SK-N-DZ (cell line): ENCODE measurements around the gene DHDH. TPM values are rescaled to one million over a fixed set of nuclear protein-coding genes. Genes with fewer than 3 reads are reported as not detected.
A peak's percentile ranks its signal among the peaks of the same experiment; 100 is the strongest.
"Not testable (repeated sequence)": the region's sequence is repeated elsewhere in the genome, so short reads cannot be mapped to it uniquely, and the experiment has no call there.

Source experiments
- DNase-seq: peaks from one replicate; pipeline ENCODE4 v3.0.0-alpha.2; 2015; ENCODE audit warnings: low spot score
- polyA plus RNA-seq, 2 experiments: library from polyadenylated mRNA; depleted of rRNA; stranded (reverse); fragments of >200 nt; gene quantifications; 2 replicates each; pipeline ENCODE4 v1.2.3, GENCODE V29; 2014

DHDH gene
- not detected in 2 replicates for polyA plus RNA-seq (2014; cell fraction: cytosol; rRNA removed)
- polyA plus RNA-seq (2014; cell fraction: nucleus; rRNA removed), result not detected in 2 replicates

- peak; percentile 51 for DNase-seq
Measured at GRCh38 chr19:48933382-48933932, at the start of gene DHDH. Gene DHDH, plus strand, starts transcription at chr19:48933699. Its CDS starts 23 bp downstream, at chr19:48933722.

DNA sequence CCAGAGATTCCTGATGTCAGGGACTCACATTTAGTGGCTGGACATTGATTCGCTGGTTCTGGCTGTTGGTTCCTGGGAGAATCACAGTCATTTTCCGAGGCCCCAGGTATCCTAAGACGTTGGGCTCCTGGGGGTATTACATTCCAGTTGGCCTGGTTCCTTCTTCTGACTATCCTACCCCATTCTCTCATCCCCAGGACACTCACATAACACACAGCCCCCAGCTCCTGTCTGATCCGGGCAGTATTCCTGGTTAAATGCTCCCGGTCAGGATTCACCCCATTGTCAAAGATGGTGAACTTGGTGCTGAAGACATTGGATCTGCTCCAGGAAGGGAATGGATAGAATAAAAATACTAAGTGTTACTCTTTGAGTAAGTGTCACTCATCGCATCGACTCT, 49.8 kb upstream of the DHDH start:
- DNase-seq, result no peak

DNA sequence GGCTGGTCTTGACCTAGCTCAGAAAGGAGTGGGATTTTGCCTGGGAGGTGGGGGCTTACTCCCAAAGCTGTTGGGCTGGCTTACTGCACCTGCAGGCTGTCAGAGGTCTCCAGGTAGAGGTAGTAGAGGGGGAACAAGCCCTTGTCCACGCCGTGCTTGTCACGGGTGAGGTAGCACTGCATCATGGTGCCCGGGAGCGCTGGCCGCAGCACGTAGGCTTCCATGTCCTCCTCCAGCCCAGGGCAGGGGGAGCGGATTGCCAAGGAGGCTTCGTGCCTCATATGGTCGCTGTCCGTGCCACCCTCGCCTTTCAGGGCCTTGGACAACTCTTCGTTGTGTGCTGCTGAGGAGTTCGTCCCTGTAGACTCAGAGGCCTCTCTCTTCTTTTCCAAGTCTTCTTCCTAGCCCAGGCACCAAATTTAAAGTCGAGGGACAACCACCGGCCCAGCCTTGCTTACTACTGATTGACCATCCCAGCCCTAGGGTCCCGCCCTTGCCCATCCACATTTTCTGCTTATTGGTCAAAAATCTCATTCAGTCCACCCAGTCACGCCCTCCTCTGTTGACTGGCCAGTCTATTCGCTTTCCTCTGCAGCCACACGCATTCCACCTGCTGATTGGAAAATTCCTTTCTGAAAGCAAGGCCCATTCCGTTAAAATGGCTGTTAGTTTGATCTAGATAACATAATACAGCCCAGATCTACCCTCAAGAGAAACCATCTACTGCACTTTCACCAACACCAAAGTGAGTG, 45.5 kb upstream of the DHDH start:
- DNase-seq, result no peak

DNA sequence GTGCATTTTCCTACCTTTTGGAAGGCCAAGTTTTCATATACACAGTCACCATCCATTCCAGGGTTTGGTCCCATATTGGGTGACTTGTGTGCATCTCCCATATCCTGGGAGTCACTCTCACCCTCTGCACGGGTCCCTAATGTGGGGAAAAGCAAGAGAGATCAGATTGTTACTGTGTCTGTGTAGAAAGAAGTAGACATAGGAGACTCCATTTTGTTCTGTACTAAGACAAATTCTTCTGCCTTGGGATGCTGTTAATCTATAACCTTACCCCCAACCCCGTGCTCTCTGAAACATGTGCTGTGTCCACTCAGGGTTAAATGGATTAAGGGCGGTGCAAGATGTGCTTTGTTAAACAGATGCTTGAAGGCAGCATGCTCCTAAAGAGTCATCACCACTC, 44.0 kb upstream of the DHDH start:
- not testable (repeated sequence) for DNase-seq

DNA sequence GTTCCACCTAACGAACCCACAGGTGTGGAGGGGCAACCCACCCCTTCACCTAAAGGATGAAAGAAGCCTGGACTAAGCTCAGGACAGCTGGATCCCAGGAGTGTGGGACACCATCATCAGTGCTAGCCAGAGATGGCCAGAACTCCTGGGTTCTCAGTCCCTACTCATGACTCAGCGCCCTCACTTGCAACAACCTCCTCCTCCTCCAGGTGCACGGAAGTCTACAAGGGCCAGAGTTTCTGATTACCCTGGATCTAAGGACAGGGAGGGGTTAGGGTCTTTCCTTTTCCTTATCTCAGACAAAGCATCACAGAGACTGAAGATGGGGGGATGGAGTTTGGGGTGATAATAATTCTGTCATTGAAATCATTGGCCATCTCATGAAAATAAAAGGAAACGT, 42.9 kb upstream of the DHDH start:
- DNase-seq, result no peak

DNA sequence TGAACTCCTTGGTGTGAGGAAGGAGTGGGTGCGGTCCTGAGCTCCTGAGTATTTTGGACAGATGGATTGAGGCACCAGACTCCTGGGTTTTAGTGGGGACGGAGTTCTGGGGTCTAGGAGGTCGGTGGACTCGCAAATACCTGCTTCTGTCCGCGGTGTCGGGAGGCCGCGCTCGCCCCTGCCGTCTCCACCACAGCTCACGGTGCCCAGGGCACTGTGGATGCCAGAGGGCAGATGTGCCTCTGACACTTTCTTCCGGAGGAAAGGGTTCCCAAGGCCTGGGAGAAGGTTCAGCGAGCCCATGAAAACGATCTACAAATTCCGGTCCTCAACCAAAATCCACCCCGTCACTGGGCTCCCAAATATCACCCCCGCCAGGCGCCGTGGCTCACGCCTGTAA, 38.3 kb upstream of the DHDH start:
- no peak for DNase-seq

- DNase-seq, result peak; percentile 72
Measured at GRCh38 chr19:48896191-48896720, 37.2 kb upstream of the DHDH start.

GRCh38 chr19:48897181-48897580, 36.3 kb upstream of the DHDH start:
- no peak for DNase-seq

DNA sequence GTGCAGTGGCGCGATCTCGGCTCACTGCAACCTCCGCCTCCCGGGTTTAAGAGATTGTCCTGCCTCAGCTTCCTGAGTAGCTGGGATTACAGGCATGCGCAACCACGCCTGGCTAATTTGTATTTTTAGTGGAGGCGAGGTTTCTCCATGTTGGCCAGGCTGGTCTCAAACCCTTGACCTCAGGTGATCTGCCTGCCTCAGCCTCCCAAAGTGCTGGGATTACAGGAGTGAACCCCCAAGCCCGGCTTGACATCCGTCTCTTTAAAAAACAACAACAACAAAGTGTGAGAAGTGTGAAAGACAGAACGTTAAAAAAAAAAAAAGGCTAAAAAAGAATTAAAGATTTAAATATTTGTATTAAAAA, 34.1 kb upstream of the DHDH start:
- not testable (repeated sequence) for DNase-seq

DNA sequence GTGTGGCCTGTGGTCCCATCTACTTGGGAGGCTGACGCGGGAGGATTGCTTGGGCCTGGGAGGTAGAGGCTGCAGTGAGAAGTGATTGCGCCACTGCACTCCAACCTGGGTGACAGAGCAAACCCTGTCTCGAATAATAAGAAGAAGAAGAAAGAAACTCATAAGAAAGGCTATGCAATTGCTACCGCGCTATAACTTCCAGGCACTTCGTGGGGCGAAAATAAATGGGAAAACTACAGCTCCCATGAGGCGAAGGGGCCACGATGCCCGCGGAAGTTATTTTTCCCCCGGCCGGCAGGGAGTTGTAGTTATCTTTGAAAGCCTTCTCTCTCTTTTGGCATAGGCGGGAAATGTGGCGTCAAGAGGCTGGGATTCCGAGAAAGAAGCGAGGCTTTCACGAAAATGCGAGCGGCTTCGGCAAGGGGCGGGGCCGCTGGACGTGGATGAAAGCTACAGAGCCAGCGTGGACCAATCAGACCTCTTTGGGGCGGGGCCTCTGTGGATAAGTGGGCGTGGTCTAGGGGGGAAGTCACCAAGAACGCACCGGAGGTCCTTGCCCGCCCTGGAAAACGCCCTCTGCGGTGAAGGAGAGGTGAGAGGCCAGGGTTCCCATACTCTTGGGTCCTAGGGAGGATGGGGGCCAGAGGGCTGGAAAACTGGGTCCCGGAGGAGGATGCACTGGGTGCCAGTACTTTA, 33.6 kb upstream of the DHDH start, which contains the start of gene NUCB1:
TSS of gene NUCB1 (plus strand) at position 532 of the 696 bp plus-strand sequence. CDS start 485 bp downstream, outside the sequence.
- peak; percentile 95 for DNase-seq

- no peak for DNase-seq
Measured at GRCh38 chr19:48900477-48901406, 32.8 kb upstream of the DHDH start.

DNA sequence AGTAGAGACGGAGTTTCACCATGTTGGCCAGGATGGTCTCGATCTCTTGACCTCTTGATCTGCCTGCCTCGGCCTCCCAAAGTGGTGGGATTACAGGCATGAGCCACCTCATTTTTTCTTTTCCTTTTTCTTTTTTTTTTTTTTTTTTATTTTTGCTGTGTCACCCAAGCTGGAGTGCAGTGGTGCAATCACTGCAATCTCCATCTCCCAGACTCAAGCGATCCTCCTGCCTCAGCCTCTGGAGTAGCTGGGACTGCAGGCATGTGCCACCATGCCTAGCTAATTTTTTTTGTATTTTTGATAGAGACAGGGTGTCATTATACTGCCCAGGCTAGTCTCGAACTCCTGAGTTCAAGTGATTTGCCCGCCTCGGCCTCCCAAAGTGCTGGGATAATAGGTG, 31.2 kb upstream of the DHDH start:
- not testable (repeated sequence) for DNase-seq

- DNase-seq, result not testable (repeated sequence)
Measured at GRCh38 chr19:48903788-48904187, 29.7 kb upstream of the DHDH start.

DNA sequence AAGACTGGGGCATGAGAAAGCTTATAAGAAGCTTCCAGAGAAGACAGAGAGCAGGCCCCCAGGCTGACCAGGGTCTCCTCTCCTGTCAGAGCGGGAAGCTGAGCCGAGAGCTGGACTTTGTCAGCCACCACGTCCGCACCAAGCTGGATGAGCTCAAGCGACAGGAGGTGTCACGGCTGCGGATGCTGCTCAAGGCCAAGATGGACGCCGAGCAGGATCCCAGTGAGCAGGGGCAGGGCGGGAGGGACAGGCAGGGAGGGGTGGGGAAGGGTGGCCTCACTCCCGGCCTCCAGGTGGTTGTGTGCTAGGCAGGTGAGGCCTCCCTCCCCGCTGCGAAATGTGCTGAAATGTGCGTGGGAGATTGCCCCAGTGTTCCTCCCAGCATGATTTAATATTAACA, 27.8 kb upstream of the DHDH start:
- no peak for DNase-seq

GRCh38 chr19:48906324-48906723, 27.2 kb upstream of the DHDH start:
- no peak for DNase-seq

DNA sequence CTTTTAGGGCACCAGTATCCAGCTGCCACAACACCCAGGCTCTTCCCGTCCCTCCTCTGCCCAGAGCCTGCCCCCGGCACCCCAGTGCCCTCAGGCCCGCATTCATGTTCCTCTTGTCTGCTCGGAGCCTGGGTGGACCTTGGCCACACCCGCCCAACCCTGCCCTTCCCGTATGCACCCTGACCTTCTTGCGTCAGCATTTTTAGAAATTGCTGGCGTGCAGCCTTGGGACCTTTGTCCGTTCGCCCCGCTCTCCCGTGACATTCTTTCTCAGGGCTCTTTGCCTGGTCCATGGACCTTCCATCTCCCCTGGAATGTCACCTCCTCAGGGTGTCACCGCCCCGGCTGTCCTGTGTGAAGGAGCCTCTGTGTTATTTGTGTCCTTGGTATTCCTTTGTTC, 25.8 kb upstream of the DHDH start:
- no peak for DNase-seq

DNA sequence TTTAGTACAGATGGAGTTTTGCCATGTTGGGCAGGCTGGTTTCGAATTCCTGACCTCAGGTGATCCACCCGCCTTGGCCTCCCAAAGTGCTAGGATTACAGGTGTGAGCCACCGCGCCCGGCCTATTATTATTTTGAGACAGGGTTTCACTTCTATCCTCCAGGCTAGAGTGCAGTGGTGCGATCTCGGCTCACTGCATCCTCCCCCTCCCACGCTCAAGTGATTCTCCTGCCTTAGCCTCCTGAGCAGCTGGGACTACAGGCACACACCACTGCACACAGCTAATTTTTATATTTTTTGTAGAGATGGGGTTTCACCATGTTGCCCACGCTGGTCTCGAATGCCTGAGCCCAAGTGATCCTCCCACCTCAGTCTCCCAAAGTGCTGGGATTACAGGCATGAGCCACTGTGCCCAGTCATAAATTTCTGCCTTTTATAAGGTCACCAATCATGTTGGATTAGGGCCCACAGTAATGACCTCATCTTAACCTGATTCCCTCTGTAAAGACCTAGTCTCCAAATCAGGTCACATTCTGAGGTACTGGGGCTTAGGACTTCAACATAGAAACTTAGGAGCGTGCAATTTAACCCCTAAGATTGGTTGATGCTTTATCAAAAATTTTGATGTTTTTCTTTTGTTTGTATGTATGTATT, 23.9 kb upstream of the DHDH start:
- not testable (repeated sequence) for DNase-seq

DNA sequence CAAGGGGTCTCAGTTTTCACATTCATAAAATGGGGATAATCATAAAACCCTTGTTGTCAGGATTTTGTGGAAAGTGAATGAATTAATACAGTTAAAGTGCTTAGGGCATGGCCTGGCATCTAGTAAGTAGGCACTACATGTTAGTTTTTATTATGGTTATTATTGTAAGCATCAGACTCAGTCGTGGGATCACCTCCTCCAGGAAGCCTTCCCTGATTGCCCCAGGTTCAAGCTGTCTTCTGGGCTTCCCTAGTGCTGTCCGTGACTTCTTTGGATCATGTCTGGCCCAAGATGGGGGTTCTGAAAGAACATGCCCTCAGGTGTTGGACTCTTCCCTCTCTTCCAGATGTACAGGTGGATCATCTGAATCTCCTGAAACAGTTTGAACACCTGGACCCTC, 22.7 kb upstream of the DHDH start:
- DNase-seq, result no peak

DNA sequence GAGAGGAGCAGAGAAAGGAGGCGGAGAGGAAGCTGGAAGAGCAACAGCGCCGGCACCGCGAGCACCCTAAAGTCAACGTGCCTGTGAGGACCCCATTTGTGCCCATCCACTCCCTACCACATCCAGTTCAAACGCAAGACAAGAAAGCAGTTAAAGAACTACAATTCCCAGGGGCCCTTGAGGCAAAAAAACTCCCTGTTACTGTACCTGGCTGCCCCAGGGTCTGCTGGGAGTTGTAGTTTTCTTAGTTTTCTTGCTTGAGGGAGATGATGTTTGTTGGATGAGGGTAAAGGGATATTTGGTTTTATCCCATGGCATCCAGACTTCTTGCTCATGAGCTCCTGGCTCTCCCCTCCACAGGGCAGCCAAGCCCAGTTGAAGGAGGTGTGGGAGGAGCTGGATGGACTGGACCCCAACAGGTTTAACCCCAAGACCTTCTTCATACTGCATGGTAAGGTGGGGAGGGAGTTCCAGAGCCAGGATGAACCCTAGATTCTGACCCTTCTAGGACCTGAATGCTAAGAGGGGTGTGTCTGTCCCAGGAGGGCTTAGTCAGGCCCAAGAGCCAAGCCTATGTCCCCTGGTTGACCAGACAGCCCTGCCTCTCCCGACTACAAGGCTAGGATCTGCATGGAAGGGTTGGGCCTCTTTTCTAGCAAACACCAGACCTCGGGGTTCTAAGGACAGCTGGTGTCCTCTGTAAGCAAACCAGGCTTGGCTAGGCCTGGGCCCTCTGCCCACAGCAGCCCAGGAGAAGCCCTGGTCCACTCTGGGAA, 20.2 kb upstream of the DHDH start:
- no peak for DNase-seq

DNA sequence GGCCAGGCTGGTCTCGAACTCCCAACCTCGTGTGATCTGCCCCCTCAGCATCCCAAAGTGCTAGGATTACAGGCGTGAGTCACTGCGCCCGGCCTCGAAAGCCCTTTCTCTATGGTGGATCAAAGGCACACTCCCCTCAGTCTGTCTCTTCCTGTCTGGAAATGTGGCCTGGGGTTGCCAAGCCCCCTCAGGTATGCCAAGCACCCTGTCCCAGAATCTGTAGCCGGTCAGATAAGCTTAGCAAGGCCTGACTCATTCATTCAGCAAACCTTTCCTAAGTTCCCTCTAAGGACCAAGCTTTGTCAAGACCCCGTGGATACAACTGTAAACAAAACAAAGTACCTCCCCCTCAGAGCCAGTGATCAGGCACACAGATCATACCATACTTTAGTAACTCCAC, 19.3 kb upstream of the DHDH start:
- DNase-seq, result no peak
